NCI-H748 (cell line): Measurements from ENCODE around the gene STK11.
A peak's percentile ranks its signal among the peaks of the same experiment; 100 is the strongest.
"Not testable (repeated sequence)": the region's sequence is repeated elsewhere in the genome, so short reads cannot be mapped to it uniquely, and the experiment has no call there.

Experiments
- DNase-seq: peaks from one replicate; lab custom pipeline; 2025; ENCODE audit not compliant: unreplicated experiment; lab: John Stamatoyannopoulos, UW

Gene STK11

GRCh38 chr19:1208830-1209229 is 3.3 kb downstream of the STK11 start:
- DNase-seq, result not testable (repeated sequence)

GRCh38 chr19:1210227-1210538 is 4.6 kb downstream of the STK11 start:
- DNase-seq, result no peak

- no peak for DNase-seq
Observed at GRCh38 chr19:1211494-1212234, 6.1 kb downstream of the STK11 start.

- no peak for DNase-seq
Observed at GRCh38 chr19:1213391-1214286, 8.1 kb downstream of the STK11 start.

DNA sequence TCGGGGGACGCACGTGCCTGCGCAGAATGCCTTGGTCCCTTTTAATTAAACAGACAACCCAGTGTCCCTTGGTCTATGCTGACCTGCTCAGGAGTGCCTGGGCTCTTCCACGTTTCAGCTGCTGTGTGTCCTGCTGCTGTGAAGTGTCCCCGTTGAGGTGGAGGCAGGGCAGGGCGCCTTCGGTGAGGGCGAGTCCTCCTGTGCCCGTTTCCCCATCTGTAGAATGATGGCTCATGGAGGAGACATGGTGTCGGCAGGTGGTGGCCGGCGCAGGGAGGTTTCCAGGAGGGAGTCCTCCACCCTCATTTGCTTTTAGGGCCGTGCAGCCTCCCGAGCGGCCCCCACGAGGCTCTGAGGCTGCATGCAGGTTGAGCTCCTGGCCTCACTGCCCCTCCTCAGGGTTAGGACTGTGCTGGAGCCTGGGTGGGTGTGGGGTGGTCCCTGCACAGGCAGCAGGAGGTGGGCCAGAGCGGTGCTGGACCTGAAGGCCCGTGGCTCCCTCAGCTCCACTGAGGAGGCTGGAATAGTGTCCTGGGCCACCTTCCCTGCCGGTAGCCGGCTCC is 8.8 kb downstream of the STK11 start:
- no peak for DNase-seq

GRCh38 chr19:1214862-1215731 is 9.5 kb downstream of the STK11 start:
- no peak for DNase-seq

GRCh38 chr19:1216756-1217155 is 11.2 kb downstream of the STK11 start:
- no peak for DNase-seq

DNA sequence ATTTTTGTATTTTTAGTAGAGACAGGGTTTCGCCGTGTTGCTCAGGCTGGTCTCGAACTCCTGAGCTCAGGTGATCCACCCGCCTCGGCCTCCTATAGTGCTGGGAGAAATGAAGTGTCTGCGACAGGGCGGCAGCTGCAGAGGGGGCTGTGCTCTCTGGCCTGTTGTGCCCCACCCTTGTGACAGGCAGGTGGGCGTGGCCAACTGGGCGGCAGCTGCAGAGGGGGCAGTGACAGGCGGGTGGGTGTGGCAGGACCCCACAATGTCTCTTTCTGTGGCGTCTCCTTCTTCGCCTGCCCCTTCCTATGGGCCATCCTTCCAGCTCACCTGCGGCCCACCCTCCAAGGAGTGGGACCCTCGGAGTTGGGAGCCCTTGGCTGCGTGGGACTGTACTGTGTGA is 11.8 kb downstream of the STK11 start:
- peak; percentile 8 for DNase-seq

DNA sequence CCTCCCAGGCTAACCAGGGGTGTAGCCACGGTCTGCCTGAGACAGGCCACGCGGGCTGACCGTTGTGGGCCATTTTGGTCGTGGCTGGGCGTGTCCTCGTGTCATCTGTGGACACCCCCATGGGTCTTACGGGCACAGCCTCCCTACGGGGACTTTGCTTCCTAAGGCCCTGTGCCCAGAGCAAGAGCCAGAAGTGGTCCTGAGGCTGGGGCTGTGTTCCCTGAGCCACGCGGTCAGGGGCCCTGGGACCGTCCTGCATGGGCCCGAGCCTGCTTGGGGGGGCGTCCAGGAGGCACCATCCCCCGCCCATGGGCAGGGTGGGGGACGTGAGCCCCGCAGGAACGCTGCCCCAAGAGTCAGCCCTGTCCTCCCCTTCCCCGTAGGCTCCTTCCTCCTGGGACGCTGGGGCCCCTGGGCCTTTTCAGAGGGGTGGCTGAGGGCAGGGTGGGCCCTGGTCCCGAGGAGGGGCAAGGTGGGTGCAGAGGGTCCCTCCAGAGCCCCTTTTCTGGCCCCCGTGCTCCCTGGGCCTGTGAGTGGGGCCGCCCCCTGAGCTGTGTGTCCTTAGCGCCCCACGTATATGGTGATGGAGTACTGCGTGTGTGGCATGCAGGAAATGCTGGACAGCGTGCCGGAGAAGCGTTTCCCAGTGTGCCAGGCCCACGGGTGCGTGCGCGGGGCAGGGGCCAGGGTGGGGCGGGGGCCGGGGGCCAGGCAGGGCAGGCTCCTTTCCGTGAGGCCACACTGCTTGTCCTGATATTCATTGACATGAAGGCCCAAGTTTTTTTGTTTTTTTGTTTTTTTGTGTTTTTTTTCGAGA is 13.4 kb downstream of the STK11 start:
- no peak for DNase-seq

DNA sequence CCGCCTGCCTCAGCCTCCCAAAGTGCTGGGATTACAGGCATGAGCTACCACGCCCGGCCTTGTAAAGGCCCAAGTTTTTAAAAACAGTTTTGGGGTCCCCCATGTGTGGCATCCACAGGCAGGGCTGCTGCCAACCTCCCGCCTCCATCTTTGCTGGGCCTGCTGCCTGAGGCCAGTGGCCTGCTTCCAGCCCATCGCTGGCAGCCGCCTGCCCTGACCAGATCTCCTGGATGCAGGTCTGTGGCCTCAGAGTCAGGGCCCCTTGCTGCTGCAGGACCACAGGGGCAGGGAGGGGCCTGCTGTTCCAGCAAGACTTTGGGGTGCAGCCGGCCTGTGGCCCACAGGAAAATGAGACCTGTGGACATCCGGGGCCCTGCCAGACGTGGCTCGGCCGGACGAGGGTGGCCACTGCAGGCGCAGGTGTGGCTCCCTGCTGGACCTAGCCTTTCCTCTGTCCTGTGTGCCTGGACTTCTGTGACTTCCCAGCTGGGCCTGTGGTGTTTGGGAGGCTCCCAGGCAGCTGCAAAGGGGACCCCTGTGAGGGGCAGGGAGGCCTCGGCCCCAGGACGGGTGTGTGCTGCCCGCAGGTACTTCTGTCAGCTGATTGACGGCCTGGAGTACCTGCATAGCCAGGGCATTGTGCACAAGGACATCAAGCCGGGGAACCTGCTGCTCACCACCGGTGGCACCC is 14.4 kb downstream of the STK11 start:
- DNase-seq, result no peak

DNA sequence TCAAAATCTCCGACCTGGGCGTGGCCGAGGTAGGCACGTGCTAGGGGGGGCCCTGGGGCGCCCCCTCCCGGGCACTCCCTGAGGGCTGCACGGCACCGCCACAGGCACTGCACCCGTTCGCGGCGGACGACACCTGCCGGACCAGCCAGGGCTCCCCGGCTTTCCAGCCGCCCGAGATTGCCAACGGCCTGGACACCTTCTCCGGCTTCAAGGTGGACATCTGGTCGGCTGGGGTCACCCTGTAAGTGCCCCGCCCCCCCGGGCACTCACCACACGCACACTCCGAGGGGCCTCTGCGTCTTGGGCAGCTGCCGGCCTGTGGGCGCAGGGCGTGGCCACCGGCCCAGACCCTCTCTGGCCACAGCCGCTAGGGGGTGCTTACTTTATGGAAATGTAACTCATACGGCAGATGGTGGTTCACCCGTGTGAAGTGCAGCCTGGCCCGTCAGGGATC is 14.9 kb downstream of the STK11 start:
- DNase-seq, result no peak

GRCh38 chr19:1220976-1221903 is 15.7 kb downstream of the STK11 start:
- DNase-seq, result no peak

GRCh38 chr19:1221904-1222255 is 16.3 kb downstream of the STK11 start:
- no peak for DNase-seq

GRCh38 chr19:1222394-1222793 is 16.8 kb downstream of the STK11 start:
- DNase-seq, result no peak

GRCh38 chr19:1223018-1223855 is 17.7 kb downstream of the STK11 start:
- DNase-seq, result no peak

GRCh38 chr19:1224047-1224825 is 18.7 kb downstream of the STK11 start:
- no peak for DNase-seq

- DNase-seq, result no peak
Observed at GRCh38 chr19:1224847-1225246, 19.3 kb downstream of the STK11 start.
